A172 (cell line): ENCODE results near the gene DAPK2. TPM values are rescaled to one million over a fixed set of nuclear protein-coding genes. Genes with fewer than 3 reads are reported as not detected.

Experiments used
- DNase-seq: peaks from one replicate; pipeline ENCODE4 v3.0.0-alpha.2; 2015; ENCODE audit warnings: low spot score
- total RNA-seq: library from RNA; depleted of rRNA; stranded (reverse); fragments of >200 nt; shearing (Covaris generic); gene quantifications from 2 replicates; pipeline ENCODE4 v1.2.3, GENCODE V29; 2014

The DAPK2 gene
- total RNA-seq, 1 experiment from 2014 or later = 1.5 TPM

GRCh38 chr15:64023220-64023619, 23.1 kb downstream of the DAPK2 start:
- no peak for DNase-seq

GRCh38 chr15:64022571-64022970, 23.7 kb downstream of the DAPK2 start:
- DNase-seq = no peak

GRCh38 chr15:64019764-64020163, 26.5 kb downstream of the DAPK2 start:
- no peak for DNase-seq

GRCh38 chr15:64017591-64018163, 28.6 kb downstream of the DAPK2 start:
- no peak for DNase-seq

- DNase-seq = peak; percentile 59
Measured at GRCh38 chr15:64017082-64017588, 29.1 kb downstream of the DAPK2 start.

GRCh38 chr15:64016257-64016656, 30.0 kb downstream of the DAPK2 start:
- no peak for DNase-seq

GRCh38 chr15:64014995-64015394, 31.3 kb downstream of the DAPK2 start:
- no peak for DNase-seq

GRCh38 chr15:64013179-64014062, 32.9 kb downstream of the DAPK2 start:
- DNase-seq = peak; percentile 54

- no peak for DNase-seq
Measured at GRCh38 chr15:64011736-64012135, 34.5 kb downstream of the DAPK2 start.

GRCh38 chr15:64010719-64011118, 35.6 kb downstream of the DAPK2 start:
- peak; percentile 93 for DNase-seq

- no peak for DNase-seq
Measured at GRCh38 chr15:64009798-64010261, 36.5 kb downstream of the DAPK2 start.

- DNase-seq = no peak
Measured at GRCh38 chr15:64009241-64009640, 37.0 kb downstream of the DAPK2 start.

- no peak for DNase-seq
Measured at GRCh38 chr15:64008177-64008576, 38.1 kb downstream of the DAPK2 start.

GRCh38 chr15:64006642-64007041, 39.6 kb downstream of the DAPK2 start:
- no peak for DNase-seq

GRCh38 chr15:64004587-64004986, 41.7 kb downstream of the DAPK2 start:
- DNase-seq = peak; percentile 94

- no peak for DNase-seq
Measured at GRCh38 chr15:64004056-64004455, 42.2 kb downstream of the DAPK2 start.

- no peak for DNase-seq
Measured at GRCh38 chr15:64003182-64003581, 43.1 kb downstream of the DAPK2 start.

GRCh38 chr15:64001148-64001547, 45.1 kb downstream of the DAPK2 start:
- DNase-seq = no peak

GRCh38 chr15:64000183-64000951, 45.9 kb downstream of the DAPK2 start:
- no peak for DNase-seq

GRCh38 chr15:63999177-63999576, 47.1 kb downstream of the DAPK2 start:
- DNase-seq = no peak

- peak; percentile 53 for DNase-seq
Measured at GRCh38 chr15:63998489-63998888, 47.8 kb downstream of the DAPK2 start.
